Astrocyte of the spinal cord (primary cell): ENCODE measurements around the gene TNFSF15.
A peak's percentile ranks its signal among the peaks of the same experiment; 100 is the strongest.

Source experiments
- DNase-seq: peaks from one replicate; pipeline ENCODE4 v3.0.0; 2011; ENCODE audit warnings: low read depth, low spot score
- H3K4me3 ChIP-seq: 2 replicates; pipeline ENCODE4 v1.5.1; 2011; ENCODE audit warnings: low read depth, mild to moderate bottlenecking, low read length, moderate library complexity
- CTCF ChIP-seq: IDR thresholded peaks from 2 replicates; pipeline ENCODE4 v1.5.1; 2012; ENCODE audit warnings: low read depth, mild to moderate bottlenecking, low read length, inconsistent platforms
- in situ Hi-C: cut with HindIII; loops from 2 replicates; pipeline ENCODE4 v1.10.0; 2017; ENCODE audit warnings: low sequenced_read_pairs

Gene TNFSF15

GRCh38 chr9:114770991-114771390 lies 34.8 kb downstream of the TNFSF15 start:
- TF ChIP-seq CTCF: no peak
- in situ Hi-C loops: no loop called here
- no peak overlapping the region for H3K4me3 ChIP-seq
- no peak for DNase-seq

- in situ Hi-C loops: no loop called here
- peak; percentile 42 for DNase-seq
- TF ChIP-seq CTCF: no peak
These were observed 36.2 kb downstream of the TNFSF15 start for GRCh38 chr9:114769624-114770023.

GRCh38 chr9:114763220-114763619 lies 42.6 kb downstream of the TNFSF15 start:
- no peak for TF ChIP-seq CTCF
- in situ Hi-C loops: no loop called here
- DNase-seq: no peak
- H3K4me3 ChIP-seq: no peak overlapping the region

More at GRCh38 chr9:114769624-114770023, 36.2 kb downstream of the TNFSF15 start:
- no peak overlapping the region for H3K4me3 ChIP-seq

- H3K4me3 ChIP-seq: no peak overlapping the region
- TF ChIP-seq CTCF: no peak
- DNase-seq: no peak
- in situ Hi-C loops: no loop called here
These were observed 44.3 kb downstream of the TNFSF15 start for GRCh38 chr9:114761523-114761922.

GRCh38 chr9:114759512-114760341 lies 46.1 kb downstream of the TNFSF15 start:
- DNase-seq: no peak
- TF ChIP-seq CTCF: no peak
- in situ Hi-C loops: no loop called here
- H3K4me3 ChIP-seq: no peak overlapping the region

GRCh38 chr9:114757984-114758383 lies 47.9 kb downstream of the TNFSF15 start:
- DNase-seq: no peak
- in situ Hi-C loops: no loop called here
- TF ChIP-seq CTCF: no peak
- H3K4me3 ChIP-seq: no peak overlapping the region
